GM18858 (cell line): ENCODE data around the gene ZNF445.
"Not testable (repeated sequence)": the region's sequence is repeated elsewhere in the genome, so short reads cannot be mapped to it uniquely, and the experiment has no call there.

Source experiments
- ATAC-seq: cut with Tn5 transposase; IDR thresholded peaks from one replicate; pipeline ENCODE4 v1.9.1; 2021; ENCODE audit not compliant: unreplicated experiment

The ZNF445 gene

DNA sequence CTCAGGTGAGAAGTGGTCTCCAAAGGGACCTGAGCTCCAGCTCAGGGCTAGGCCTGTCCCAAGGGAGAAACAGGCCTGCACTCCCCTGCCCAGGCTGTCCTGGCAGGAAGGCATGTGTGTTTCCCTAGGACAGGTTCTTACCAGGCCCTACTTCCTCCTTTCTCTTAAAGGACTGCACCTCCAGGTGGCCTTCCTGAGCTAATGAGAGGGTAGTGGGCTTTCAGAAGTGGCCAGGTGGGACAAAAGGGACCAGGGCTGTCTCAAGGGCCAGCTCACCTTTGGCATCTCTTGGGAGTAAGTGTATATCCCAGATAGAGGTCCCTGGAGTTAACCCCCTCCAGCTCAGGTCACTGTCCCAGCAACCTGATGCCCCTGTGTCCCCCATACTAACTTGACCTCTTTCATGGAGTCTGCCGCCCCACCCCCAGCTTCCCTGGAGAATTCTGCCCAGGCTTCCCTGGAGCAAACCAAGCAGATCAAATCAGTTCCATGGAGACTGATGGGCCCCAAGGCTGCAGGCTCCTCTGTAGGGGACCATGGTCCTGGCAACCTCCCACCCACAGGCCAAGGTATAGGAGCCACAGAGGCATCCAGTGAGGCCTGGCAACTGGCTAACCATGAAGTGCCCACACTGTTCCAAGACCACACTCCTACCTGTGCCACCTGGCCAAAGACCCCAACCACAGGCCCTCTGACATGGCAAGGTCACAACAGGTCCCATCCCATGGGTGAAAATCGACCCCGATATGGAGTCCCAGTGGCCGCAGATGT is 67.6 kb downstream of the ZNF445 start:
- no peak for ATAC-seq

DNA sequence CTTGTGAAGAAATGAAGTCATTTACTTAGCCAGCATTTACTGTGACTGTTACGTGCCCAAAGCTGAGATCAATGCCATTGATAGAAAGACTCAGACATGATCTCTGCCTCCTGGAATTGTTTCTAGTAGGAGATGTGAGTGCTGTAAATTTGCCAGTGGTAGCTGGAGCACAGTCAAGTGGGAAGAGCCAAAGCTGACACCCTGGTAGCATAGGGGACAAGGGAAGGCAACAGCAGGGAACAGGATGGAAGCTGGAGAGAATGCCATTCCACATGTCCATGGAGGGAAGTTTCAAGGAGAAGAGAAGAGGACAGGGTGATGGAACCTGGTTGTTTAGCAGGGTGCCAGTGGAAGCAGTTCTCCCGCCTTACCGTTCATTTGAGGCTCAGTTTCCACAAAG is 74.9 kb downstream of the ZNF445 start:
- ATAC-seq = no peak

DNA sequence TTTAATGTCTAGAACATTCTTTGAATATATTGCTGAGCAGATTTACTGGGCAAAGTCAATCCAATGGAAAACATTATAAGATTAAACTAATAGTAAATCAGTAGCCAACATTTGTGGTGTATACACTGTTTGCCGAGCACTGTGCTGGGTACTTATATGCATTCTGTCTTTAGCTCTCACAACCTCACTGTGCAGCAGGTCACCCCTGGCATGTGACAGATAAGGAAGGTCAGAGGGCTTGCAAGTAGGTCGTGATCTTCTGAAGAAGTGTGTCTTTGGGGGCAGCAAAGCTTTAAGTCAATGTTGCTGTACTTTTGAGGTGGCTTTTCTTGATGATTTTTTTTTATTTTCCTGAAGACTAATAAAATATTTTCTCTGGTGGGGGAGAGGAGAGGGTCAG is 76.7 kb downstream of the ZNF445 start:
- no peak for ATAC-seq

DNA sequence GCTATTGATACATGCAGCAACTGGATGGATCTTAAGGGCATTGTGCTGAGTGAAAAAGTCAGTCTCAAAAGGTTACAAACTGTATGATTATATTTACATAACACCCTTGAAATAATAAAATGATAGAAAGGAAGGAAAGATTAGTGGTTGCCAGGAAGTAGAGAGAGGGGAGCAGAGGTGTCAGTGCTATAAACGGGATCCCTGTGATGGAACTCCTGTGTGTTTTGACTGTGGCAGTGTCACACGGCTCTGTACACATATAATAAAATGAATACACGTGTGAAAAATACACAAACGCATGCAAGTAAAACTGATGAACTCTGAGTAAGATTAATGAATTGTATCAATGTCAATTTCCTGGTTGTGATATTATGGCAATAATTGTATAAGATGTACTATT is 78.6 kb downstream of the ZNF445 start:
- ATAC-seq = no peak

DNA sequence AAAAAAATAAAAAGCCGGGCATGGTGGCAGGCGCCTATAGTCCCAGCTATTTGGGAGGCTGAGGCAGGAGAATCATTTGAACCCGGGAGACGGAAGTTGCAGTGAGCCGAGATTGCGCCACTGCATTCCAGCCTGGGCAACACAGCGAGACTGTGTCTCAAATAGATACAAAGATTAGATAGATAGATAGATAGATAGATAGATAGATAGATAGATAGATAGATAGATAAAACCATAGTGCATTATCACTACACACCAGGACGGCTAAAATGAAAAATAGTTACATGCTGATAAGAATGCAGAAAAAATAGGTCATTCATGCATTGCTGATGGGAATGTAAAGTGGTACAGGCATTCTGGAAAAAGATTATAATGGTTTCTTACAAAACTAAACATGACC is 79.2 kb downstream of the ZNF445 start:
- not testable (repeated sequence) for ATAC-seq

DNA sequence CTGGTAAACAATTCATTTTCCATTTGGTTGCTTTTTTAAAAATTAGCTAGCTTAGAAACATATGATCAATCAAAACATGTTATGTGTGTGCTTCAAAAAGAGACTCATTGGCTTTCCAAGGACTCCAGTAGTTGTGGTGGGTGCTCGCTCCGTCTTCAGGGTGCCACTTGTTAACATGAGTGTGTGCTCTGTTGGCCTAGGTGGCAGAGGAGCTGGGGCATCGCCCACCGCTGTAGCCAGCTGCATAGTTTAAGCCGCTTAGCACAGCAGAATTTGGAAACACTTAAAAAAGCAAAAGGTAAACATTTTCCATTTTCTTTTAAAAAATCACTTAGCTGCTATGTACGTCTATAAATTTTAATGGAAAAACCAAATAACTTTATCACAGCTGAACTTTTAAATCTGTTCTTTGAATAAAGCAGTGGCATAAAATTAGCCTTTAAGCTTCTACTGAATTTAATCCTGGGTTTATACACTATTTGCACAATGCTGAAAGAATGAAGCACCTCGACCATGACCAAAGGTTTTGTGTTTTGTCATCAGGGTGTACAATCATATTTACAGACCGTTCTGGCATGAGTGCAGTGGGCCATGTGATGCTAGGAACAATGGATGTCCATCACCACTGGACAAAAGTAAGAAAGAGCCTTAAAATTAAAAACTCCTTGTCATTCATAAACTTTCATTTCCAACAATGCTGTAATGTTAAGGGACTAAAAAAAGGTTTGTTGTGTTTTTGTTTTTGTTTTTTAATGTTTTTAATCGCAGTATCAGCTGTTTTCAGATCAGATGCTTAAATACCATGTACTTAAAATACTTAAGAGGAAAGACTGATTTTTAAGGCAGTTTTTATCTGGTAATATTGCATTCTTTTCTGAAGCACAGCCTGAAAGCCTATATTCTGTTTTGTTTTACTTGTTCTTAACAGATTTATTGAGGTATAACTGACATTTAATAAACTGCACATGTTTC is 81.0 kb downstream of the ZNF445 start:
- no peak for ATAC-seq

GRCh38 chr3:44395714-44396113 is 81.8 kb downstream of the ZNF445 start:
- no peak for ATAC-seq

DNA sequence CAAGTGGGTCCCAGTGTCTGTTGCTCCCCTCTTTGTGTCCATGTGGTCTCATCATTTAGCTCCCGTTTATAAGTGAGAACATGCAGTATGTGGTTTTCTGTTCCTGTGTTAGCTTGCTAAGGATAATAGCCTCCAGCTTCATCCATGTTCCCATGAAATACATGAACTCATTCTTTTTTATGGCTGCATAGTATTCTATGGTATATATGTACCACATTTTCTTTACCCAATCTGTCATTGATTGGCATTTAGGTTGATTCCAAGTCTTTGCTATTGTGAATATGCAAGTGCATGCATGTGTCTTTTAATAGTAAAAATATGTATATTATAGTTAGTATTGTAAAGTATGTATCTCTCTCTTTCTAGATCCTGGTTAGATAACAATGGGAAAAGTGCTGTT is 85.0 kb downstream of the ZNF445 start:
- no peak for ATAC-seq

DNA sequence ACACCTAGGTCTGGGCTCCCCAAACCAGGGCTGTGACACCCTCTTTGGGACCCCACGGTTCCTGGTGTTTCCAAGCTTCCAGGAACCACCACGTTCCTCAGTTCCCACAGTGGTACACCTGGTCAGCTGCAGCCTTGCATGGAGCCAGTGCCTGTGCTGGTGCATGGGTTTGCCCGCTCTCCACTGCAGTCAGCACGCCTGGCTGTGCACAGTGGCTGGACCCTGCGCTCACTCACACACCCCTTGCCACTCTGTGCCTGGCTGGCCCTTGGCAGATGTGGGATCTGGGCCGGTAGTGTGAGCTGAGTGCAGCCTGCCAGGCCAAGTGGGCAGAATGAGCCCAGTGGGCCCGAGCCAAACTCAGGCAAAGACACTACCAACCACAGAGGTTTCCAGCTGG is 90.1 kb downstream of the ZNF445 start:
- no peak for ATAC-seq
